ENCODE measurements around the gene SOD2. TPM values are rescaled to one million over a fixed set of nuclear protein-coding genes. Genes with fewer than 3 reads are reported as not detected.

SOD2 gene
- total and polyA plus RNA-seq, 2 donors (not counting 1 experiment from before 2014, with no cell fraction given), result 66.0 to 94.7 TPM

- H3K4me1 ChIP-seq (ENCODE audit: control insufficient read depth in 2 of 2, insufficient read depth in 2 of 2, low read length in 2 of 2), result no peaks in the 10 kb centered on the region
- no peaks in the 10 kb centered on the region for H3K79me2 ChIP-seq (ENCODE audit: control insufficient read depth, insufficient read depth, low read length)
- DNase-seq (no peak), ATAC-seq (ENCODE audit: low read depth) (no peak)
- ChIA-PET POLR2A (no interaction called here), CTCF (interaction anchor here (1.1 kb wide), 1 partner anchor 9 kb away, joined by 3 read pairs; no protein-coding TSS in a partner anchor)
- H3K27ac ChIP-seq (ENCODE audit: low read length in 2 of 2), result no peak overlapping the region
- peaks cover 0 to 12% (median 2%) of the 10 kb centered on the region in 3 donors for H3K9me3 ChIP-seq (ENCODE audit: control extremely low read depth in 1 of 3, control insufficient read depth in 2 of 3, insufficient read depth in 1 of 3, low read length in 2 of 3)
- Mint-ChIP-seq H3K9me3 (ENCODE audit: insufficient read depth) (peaks cover 4% of the 10 kb centered on the region), H3K4me3 (no peak overlapping the region), H3K4me1 (no peaks in the 10 kb centered on the region), H3K27ac (no peak overlapping the region), H3K27me3 (no peaks in the 10 kb centered on the region)
- H3K4me3 ChIP-seq (ENCODE audit: control extremely low read depth in 1 of 5, extremely low read depth in 1 of 5, insufficient read depth in 1 of 5, low read depth in 2 of 5, low read length in 4 of 5), result no peak overlapping the region
- H2AFZ ChIP-seq (ENCODE audit: insufficient read depth, low read depth, low read length, poor library complexity, severe bottlenecking), result no peak overlapping the region
- H3K9ac ChIP-seq (ENCODE audit: low read length), result no peak overlapping the region
- no peak for TF ChIP-seq EZH2 (IDR thresholded peaks at IDR 0.05; ENCODE audit: borderline replicate concordance, insufficient read depth, low read depth, low read length, poor library complexity, severe bottlenecking)
- no peak for TF ChIP-seq CTCF (IDR thresholded peaks at IDR 0.05)
- H3K4me2 ChIP-seq (replicated peaks; ENCODE audit: low read depth, low read length, poor library complexity, severe bottlenecking), result no peak overlapping the region
- no peaks in the 10 kb centered on the region for H4K20me1 ChIP-seq (ENCODE audit: control insufficient read depth, insufficient read depth, low read length, poor library complexity, severe bottlenecking)
- intact Hi-C loops (cut with micrococcal nuclease), result no loop called here
- H3K36me3 ChIP-seq (replicated peaks in 1 of 2; ENCODE audit: control extremely low read depth in 1 of 2, control insufficient read depth in 1 of 2, extremely low read depth in 1 of 2, insufficient read depth in 2 of 2, low read length in 1 of 2), result no peaks in the 10 kb centered on the region
- no CpG with 5 or more reads among the region's 4 CpGs for WGBS (ENCODE audit: insufficient coverage)
- H3K27me3 ChIP-seq (replicated peaks in 1 of 4; ENCODE audit: control extremely low read depth in 1 of 4, control insufficient read depth in 3 of 4, insufficient read depth in 4 of 4, low read length in 3 of 4), result no peaks in the 10 kb centered on the region
These were observed 47.4 kb downstream of the SOD2 start for GRCh38 chr6:159645640-159646039.

Small RNA genes lying within 50 kb of the gene (small RNA-seq; reads per million reads assigned to genes)
- not detected for gene RNU4ATAC18P (ENCODE audit: insufficient read length, low read depth, low replicate concordance)

Other genes starting within 250 kb of the SOD2 start
- gene WTAP, start 34.3 kb upstream of the SOD2 start, total RNA-seq, result 165 TPM in 2 replicates
- 34.2 and 47.3 TPM in 2 replicates for gene WTAP, start 34.3 kb upstream of the SOD2 start, polyA plus RNA-seq
- 31.1 and 32.6 TPM in 2 replicates for gene ACAT2, start 68.8 kb upstream of the SOD2 start, total RNA-seq
- gene ACAT2, start 68.8 kb upstream of the SOD2 start, polyA plus RNA-seq, result 6.5 and 10.5 TPM in 2 replicates
- 137 and 150 TPM in 2 replicates for gene TCP1, start 96.4 kb upstream of the SOD2 start, total RNA-seq
- 63.8 and 127 TPM in 2 replicates for gene TCP1, start 96.4 kb upstream of the SOD2 start, polyA plus RNA-seq
- gene MRPL18, start 97.2 kb upstream of the SOD2 start, total RNA-seq, result 27.5 and 32.1 TPM in 2 replicates
- gene MRPL18, start 97.2 kb upstream of the SOD2 start, polyA plus RNA-seq, result 32.6 and 35.1 TPM in 2 replicates
- gene PNLDC1, start 107.0 kb upstream of the SOD2 start, total RNA-seq, result 0.46 and 0.71 TPM in 2 replicates
- gene PNLDC1, start 107.0 kb upstream of the SOD2 start, polyA plus RNA-seq, result 0.13 and 1.3 TPM in 2 replicates
- gene MAS1, start 197.7 kb upstream of the SOD2 start, total RNA-seq, result not detected in 2 replicates
- not detected in 2 replicates for gene MAS1, start 197.7 kb upstream of the SOD2 start, polyA plus RNA-seq

Measured in B cell (primary cell).